ENCODE data around the gene PTPRU. TPM values are rescaled to one million over a fixed set of nuclear protein-coding genes. Genes with fewer than 3 reads are reported as not detected.
"Not testable (repeated sequence)": the region's sequence is repeated elsewhere in the genome, so short reads cannot be mapped to it uniquely, and the experiment has no call there.

Gene PTPRU
- total and polyA plus RNA-seq, 4 donors, result 36.2 to 62.1 (median 47.8) TPM

- no peaks in the 10 kb centered on the region for H3K27me3 ChIP-seq (ENCODE audit: control insufficient read depth, insufficient read depth, low read length)
- no peak overlapping the region for H3K27ac ChIP-seq (ENCODE audit: low read depth, low read length)
- no peaks in the 10 kb centered on the region for H3K9me3 ChIP-seq (ENCODE audit: control insufficient read depth, insufficient read depth, low read length)
- H3K36me3 ChIP-seq (ENCODE audit: control insufficient read depth, insufficient read depth, low read length), result peaks cover 52% of the 10 kb centered on the region
- WGBS (ENCODE audit: insufficient coverage), result 88% methylated on average over 9 of the region's 10 CpGs
- no peak overlapping the region for H3K4me3 ChIP-seq (ENCODE audit: low read depth, low read length)
- DNase-seq (ENCODE audit: low read depth in 4 of 6, low spot score in 6 of 6), result no peak
- no peaks in the 10 kb centered on the region for H3K4me1 ChIP-seq (ENCODE audit: control insufficient read depth, insufficient read depth, low read length)
Measured at GRCh38 chr1:29306471-29307140, 70.3 kb downstream of the PTPRU start.

DNA sequence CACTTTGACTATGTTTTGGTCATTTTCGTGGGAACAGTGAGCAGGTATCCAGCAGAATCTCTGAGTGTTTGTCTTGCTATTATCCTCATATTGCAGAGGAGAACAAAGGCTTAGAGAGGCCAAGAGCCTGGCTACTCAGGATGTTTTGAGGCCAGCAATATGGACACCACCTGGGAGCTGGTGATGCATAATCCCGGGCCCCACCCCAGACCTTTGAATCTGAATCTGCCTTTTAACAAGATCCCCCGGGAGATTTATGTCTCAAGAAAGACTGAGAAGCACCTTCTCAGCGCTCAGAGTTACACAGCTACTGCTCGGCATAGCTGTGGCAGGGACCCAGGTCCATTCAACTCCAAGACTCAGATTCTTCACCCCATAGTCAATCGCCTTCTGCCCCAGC is 72.8 kb downstream of the PTPRU start:
- 78% methylated on average over 5 of the region's 6 CpGs for WGBS (ENCODE audit: insufficient coverage)
- H3K27ac ChIP-seq (ENCODE audit: low read depth, low read length), result no peak overlapping the region
- DNase-seq (ENCODE audit: low read depth in 4 of 6, low spot score in 6 of 6), result no peak
- H3K4me3 ChIP-seq (ENCODE audit: low read depth, low read length), result no peak overlapping the region
- no peaks in the 10 kb centered on the region for H3K4me1 ChIP-seq (ENCODE audit: control insufficient read depth, insufficient read depth, low read length)
- H3K9me3 ChIP-seq (ENCODE audit: control insufficient read depth, insufficient read depth, low read length), result no peaks in the 10 kb centered on the region
- H3K36me3 ChIP-seq (ENCODE audit: control insufficient read depth, insufficient read depth, low read length), result peaks cover 49% of the 10 kb centered on the region
- no peaks in the 10 kb centered on the region for H3K27me3 ChIP-seq (ENCODE audit: control insufficient read depth, insufficient read depth, low read length)

DNA sequence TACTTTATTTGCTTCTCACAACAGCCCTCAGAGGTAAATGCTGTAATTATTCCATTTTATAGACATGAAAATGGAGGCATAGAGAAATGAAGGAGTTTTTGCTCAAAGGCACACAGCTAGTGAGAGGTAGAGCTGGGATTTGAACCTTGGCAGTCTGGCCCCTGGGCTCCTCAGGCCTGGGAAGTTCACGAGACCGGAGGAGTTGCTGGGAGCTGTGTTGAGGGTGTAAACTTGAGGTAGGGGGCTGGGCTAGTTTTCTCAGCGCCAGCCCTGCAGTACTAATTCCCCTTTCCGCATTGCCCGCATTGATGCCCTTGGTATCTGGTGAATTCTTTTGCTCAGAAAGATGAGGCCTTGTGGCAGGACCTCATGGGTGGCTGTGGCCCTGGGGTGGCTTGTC is 73.3 kb downstream of the PTPRU start:
- H3K4me3 ChIP-seq (ENCODE audit: low read depth, low read length), result no peak overlapping the region
- 91% methylated on average over 5 of the region's 5 CpGs for WGBS (ENCODE audit: insufficient coverage)
- H3K36me3 ChIP-seq (ENCODE audit: control insufficient read depth, insufficient read depth, low read length), result peaks cover 44% of the 10 kb centered on the region
- no peaks in the 10 kb centered on the region for H3K4me1 ChIP-seq (ENCODE audit: control insufficient read depth, insufficient read depth, low read length)
- H3K9me3 ChIP-seq (ENCODE audit: control insufficient read depth, insufficient read depth, low read length), result no peaks in the 10 kb centered on the region
- H3K27me3 ChIP-seq (ENCODE audit: control insufficient read depth, insufficient read depth, low read length), result no peaks in the 10 kb centered on the region
- no peak for DNase-seq (ENCODE audit: low read depth in 4 of 6, low spot score in 6 of 6)
- no peak overlapping the region for H3K27ac ChIP-seq (ENCODE audit: low read depth, low read length)

GRCh38 chr1:29310616-29311180 is 74.4 kb downstream of the PTPRU start:
- peaks cover 44% of the 10 kb centered on the region for H3K36me3 ChIP-seq (ENCODE audit: control insufficient read depth, insufficient read depth, low read length)
- H3K27me3 ChIP-seq (ENCODE audit: control insufficient read depth, insufficient read depth, low read length), result no peaks in the 10 kb centered on the region
- DNase-seq (ENCODE audit: low read depth in 4 of 6, low spot score in 6 of 6), result no peak
- no peaks in the 10 kb centered on the region for H3K9me3 ChIP-seq (ENCODE audit: control insufficient read depth, insufficient read depth, low read length)
- no peak overlapping the region for H3K27ac ChIP-seq (ENCODE audit: low read depth, low read length)
- no peak overlapping the region for H3K4me3 ChIP-seq (ENCODE audit: low read depth, low read length)
- WGBS (ENCODE audit: insufficient coverage), result 66% methylated on average over 8 of the region's 9 CpGs
- H3K4me1 ChIP-seq (ENCODE audit: control insufficient read depth, insufficient read depth, low read length), result no peaks in the 10 kb centered on the region

GRCh38 chr1:29311352-29312030 is 75.2 kb downstream of the PTPRU start:
- Histone ChIP-seq H3K9me3 (ENCODE audit: control insufficient read depth, insufficient read depth, low read length) (no peaks in the 10 kb centered on the region), H3K4me1 (ENCODE audit: control insufficient read depth, insufficient read depth, low read length) (no peaks in the 10 kb centered on the region), H3K27me3 (ENCODE audit: control insufficient read depth, insufficient read depth, low read length) (no peaks in the 10 kb centered on the region), H3K4me3 (ENCODE audit: low read depth, low read length) (no peak overlapping the region), H3K36me3 (ENCODE audit: control insufficient read depth, insufficient read depth, low read length) (peaks cover 42% of the 10 kb centered on the region), H3K27ac (ENCODE audit: low read depth, low read length) (no peak overlapping the region)
- WGBS (ENCODE audit: insufficient coverage), result 97% methylated on average over 16 of the region's 16 CpGs
- no peak for DNase-seq (ENCODE audit: low read depth in 4 of 6, low spot score in 6 of 6)

DNA sequence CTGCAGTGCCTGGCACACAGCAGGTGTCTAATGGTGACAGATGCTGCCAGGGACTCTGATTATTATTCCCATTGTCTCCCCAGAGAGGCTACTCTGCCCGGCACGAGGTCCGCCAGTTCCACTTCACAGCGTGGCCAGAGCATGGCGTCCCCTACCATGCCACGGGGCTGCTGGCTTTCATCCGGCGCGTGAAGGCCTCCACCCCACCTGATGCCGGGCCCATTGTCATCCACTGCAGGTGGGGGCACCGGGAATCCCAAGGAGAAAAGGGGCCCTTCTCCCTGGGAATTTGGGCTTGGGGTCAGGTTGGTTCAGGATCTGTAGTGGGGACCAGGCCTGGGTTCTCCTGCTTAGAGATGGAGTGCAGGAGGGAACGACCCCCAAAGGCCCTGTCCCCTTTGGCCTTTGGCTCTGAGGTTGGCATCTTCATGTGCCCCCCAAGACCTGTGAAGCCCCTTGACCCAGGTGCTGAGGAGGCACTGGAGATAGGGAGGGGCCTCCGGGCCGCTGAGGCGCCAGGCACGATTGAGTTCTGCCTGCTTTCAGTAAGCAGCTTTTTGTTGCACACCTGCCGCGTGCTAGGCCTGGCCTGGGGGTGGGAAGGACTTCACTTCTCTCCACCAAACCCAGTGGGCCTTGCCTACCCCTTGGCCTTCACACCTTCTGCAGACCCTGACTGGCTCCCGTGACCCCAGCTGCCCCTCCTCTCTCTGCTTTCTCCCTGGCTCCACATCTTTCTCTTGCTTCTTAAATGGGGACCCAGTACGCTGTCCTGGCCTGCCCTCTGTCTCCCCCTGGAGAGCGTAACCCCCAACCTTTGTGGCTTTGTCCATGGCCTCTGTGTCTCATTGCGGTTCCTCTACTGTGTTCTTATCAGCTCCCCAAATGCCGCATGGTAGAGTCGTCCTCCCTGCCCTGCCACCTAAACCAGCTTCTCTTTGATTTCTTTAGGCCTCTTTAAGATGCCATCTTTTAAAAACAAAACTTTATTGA is 76.4 kb downstream of the PTPRU start:
- H3K36me3 ChIP-seq (ENCODE audit: control insufficient read depth, insufficient read depth, low read length), result peaks cover 46% of the 10 kb centered on the region
- H3K9me3 ChIP-seq (ENCODE audit: control insufficient read depth, insufficient read depth, low read length), result no peaks in the 10 kb centered on the region
- 85% methylated on average over 21 of the region's 24 CpGs for WGBS (ENCODE audit: insufficient coverage)
- no peaks in the 10 kb centered on the region for H3K27me3 ChIP-seq (ENCODE audit: control insufficient read depth, insufficient read depth, low read length)
- no peak overlapping the region for H3K4me3 ChIP-seq (ENCODE audit: low read depth, low read length)
- H3K4me1 ChIP-seq (ENCODE audit: control insufficient read depth, insufficient read depth, low read length), result no peaks in the 10 kb centered on the region
- no peak overlapping the region for H3K27ac ChIP-seq (ENCODE audit: low read depth, low read length)
- no peak for DNase-seq (ENCODE audit: low read depth in 4 of 6, low spot score in 6 of 6)

GRCh38 chr1:29314685-29315084 is 78.4 kb downstream of the PTPRU start:
- not testable (repeated sequence) for H3K4me3 ChIP-seq (ENCODE audit: low read depth, low read length); H3K4me1 ChIP-seq (ENCODE audit: control insufficient read depth, insufficient read depth, low read length); H3K9me3 ChIP-seq (ENCODE audit: control insufficient read depth, insufficient read depth, low read length); DNase-seq (ENCODE audit: low read depth in 4 of 6, low spot score in 6 of 6); H3K27me3 ChIP-seq (ENCODE audit: control insufficient read depth, insufficient read depth, low read length); H3K27ac ChIP-seq (ENCODE audit: low read depth, low read length)
- 90% methylated on average over 6 of the region's 8 CpGs for whole genome bisulfite sequencing (ENCODE audit: insufficient coverage)
- H3K36me3 ChIP-seq (ENCODE audit: control insufficient read depth, insufficient read depth, low read length), result peaks cover 55% of the 10 kb centered on the region

- no peaks in the 10 kb centered on the region for H3K4me1 ChIP-seq (ENCODE audit: control insufficient read depth, insufficient read depth, low read length)
- 94% methylated on average over 13 of the region's 15 CpGs for WGBS (ENCODE audit: insufficient coverage)
- H3K9me3 ChIP-seq (ENCODE audit: control insufficient read depth, insufficient read depth, low read length), result no peaks in the 10 kb centered on the region
- no peak overlapping the region for H3K27ac ChIP-seq (ENCODE audit: low read depth, low read length)
- no peaks in the 10 kb centered on the region for H3K27me3 ChIP-seq (ENCODE audit: control insufficient read depth, insufficient read depth, low read length)
- DNase-seq (ENCODE audit: low read depth in 4 of 6, low spot score in 6 of 6), result no peak
- H3K36me3 ChIP-seq (ENCODE audit: control insufficient read depth, insufficient read depth, low read length), result peaks cover 60% of the 10 kb centered on the region
- no peak overlapping the region for H3K4me3 ChIP-seq (ENCODE audit: low read depth, low read length)
Measured at GRCh38 chr1:29315262-29315661, 78.9 kb downstream of the PTPRU start.

- WGBS (ENCODE audit: insufficient coverage), result 93% methylated on average over 4 of the region's 4 CpGs
- Histone ChIP-seq H3K36me3 (ENCODE audit: control insufficient read depth, insufficient read depth, low read length) (peaks cover 61% of the 10 kb centered on the region), H3K27ac (ENCODE audit: low read depth, low read length) (no peak overlapping the region), H3K9me3 (ENCODE audit: control insufficient read depth, insufficient read depth, low read length) (no peaks in the 10 kb centered on the region), H3K4me1 (ENCODE audit: control insufficient read depth, insufficient read depth, low read length) (no peaks in the 10 kb centered on the region), H3K4me3 (ENCODE audit: low read depth, low read length) (no peak overlapping the region), H3K27me3 (ENCODE audit: control insufficient read depth, insufficient read depth, low read length) (no peaks in the 10 kb centered on the region)
- DNase-seq (ENCODE audit: low read depth in 4 of 6, low spot score in 6 of 6), result no peak
Measured at GRCh38 chr1:29315876-29316275, 79.6 kb downstream of the PTPRU start.

Data from spinal cord (tissue), 10 donors.